Renal cortex interstitium (tissue), 11 donors: ENCODE results near the gene OPN4. TPM values are rescaled to one million over a fixed set of nuclear protein-coding genes. Genes with fewer than 3 reads are reported as not detected.
"Not testable (repeated sequence)": the region's sequence is repeated elsewhere in the genome, so short reads cannot be mapped to it uniquely, and the experiment has no call there.

Experiments used
- DNase-seq, 11 donors: peaks; one replicate each; pipeline ENCODE4 v3.0.0-alpha.2; 2013; ENCODE audit warnings: low read depth in 9 of 11, low spot score in 4 of 11; ENCODE audit errors: extremely low read depth in 1 of 11
- polyA plus RNA-seq, 3 donors: library from polyadenylated mRNA; unstranded; fragments of 120-200 nt; gene quantifications; one replicate each; pipeline ENCODE4 v1.2.1, GENCODE V29; 2013; ENCODE audit not compliant: insufficient read length in 3 of 3

Gene OPN4
- polyA plus RNA-seq, 3 donors = not detected

DNA sequence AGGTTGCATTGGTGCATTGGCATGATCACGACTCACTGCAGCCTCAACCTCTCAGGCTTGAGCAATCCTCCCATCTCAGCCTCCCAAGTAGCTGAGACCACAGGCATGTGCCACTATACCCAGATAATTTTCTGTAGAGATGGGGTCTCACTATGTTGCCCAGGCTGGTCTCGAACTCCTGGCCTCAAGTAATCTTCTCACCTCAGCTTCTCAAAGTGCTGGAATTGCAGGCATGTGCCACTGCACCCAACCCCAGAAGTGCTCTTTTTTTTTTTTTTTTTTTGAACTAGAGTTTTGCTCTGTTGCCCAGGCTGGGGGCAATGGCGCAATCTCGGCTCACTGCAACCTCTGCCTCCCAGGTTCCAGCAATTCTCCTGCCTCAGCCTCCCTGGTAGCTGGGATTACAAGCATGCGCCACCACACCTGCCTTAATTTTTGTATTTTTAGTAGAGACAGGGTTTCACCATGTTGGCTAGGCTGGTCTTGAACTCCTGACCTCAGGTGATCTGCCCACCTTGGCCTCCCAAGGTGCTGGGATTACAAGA, 8.7 kb upstream of the OPN4 start:
- DNase-seq = not testable (repeated sequence)

DNA sequence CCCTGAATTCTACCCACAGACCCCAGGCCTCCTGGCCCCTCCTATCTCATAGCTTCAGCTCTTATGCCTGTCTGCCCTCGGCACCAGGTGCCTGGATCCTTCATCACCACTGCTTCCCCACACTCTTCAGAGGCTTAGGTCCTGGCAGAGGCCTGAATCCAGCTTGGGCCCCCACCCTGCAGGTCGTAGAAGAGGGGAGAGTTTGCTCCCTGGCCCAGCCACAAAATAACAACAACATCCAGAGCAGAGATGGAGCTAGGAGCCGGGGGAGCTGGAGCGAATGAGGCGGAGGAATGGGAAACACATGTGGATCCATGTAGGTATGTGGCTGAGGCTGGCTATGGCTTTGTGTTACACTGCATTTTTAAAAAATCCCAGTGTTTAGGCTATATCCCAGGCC, 7.8 kb upstream of the OPN4 start:
- DNase-seq = no peak

DNA sequence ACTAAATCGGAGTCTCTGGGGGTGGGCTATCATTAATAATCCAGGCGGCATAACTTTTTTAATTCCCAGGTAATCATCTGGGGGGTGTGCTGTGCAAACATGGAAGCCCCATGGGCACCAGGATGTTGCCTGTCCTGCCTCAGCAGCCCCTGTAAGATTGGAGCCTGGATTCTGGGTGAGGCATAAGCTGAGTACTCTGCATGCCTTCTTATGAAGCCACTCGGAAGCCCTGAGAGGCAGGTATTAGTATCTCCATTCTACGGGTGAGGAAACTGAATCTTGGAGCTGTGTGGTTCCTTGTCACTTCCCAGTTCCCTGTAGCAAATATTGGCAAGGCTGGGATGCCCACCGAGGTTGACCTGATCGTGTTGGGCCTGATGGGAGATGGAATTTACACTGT, 7.4 kb upstream of the OPN4 start:
- no peak for DNase-seq

- no peak for DNase-seq
Observed at GRCh38 chr10:86647773-86648703, 6.3 kb upstream of the OPN4 start.

DNA sequence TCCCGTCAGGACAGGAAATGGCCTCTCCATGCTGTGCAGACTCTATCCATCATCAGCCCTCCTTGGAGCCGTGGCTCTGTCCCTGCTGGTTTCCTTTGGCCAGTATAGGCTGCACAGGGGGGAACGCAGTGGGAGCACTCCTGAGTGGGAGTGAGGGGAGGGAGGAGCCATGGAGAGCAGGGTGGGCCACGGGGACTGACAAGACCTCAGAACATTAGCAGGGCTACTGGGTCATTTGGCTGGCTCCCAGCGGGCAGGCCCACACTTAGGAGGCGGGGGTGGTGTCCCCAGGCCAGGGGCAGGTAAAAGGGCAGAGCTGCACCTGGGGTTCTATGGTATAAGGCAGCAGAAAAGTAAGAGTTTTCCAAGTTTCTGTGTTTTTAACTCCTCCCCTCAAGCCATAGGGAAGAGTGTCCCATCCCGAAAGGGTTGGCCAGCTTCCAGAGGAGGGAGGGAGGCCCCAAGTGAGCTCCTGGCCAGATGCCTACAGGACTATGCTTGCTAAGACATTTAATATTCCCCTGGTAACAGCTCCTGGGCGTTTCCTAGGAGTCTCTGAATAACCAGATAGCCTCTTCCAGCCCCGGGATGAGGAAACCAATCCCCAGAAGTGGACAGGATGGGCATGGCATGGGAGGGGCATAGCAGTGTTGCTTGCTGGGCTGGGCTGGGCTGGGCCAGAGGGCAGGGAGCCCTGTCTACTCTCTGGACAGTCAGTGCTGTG, 5.5 kb upstream of the OPN4 start:
- peak in 2 of 11 donors; percentile 59 to 68 for DNase-seq

GRCh38 chr10:86649471-86650150, 4.7 kb upstream of the OPN4 start:
- DNase-seq = no peak

DNA sequence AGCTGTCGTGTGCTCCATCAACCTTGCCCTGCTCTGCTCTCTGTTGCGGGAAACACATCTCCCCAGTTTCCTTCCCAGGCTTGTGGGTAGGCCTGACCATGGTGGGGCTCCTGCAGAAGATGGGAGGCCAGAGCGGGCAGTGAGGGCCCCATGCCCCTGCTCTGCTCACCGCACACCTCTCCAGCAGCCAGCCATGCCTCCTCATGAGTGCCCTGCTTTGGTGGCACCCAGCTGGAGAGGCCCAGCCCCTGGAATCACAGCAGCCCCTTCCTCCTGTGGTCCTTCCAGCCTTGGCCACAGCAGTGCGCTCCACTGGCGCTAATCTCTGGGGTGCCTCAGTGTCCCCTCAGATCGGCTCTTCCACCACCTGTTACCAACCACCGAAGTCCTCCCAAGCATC, 4.2 kb upstream of the OPN4 start:
- DNase-seq = no peak

DNA sequence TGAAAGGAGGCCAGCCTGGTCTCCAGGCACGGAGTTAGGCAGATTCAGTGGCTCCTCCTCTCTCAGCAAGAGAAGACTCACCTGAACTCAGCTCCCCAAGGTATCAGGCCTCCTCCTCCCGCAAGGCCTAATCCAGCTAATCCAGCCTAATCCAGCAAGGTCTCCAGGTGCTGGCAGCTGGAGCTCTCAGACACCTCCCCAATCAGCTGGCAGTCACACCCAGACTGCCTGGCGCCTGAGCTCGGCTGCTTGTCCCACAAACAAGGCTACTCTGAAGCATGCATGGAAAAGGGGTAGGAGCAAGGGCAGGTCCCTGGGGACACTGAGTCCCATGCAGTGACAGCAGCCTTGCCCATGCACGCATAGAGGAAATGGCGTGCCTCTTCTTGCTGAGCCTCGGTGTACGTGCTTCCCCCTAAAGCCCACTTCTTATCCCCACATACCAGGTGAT, 3.3 kb upstream of the OPN4 start:
- no peak for DNase-seq

DNA sequence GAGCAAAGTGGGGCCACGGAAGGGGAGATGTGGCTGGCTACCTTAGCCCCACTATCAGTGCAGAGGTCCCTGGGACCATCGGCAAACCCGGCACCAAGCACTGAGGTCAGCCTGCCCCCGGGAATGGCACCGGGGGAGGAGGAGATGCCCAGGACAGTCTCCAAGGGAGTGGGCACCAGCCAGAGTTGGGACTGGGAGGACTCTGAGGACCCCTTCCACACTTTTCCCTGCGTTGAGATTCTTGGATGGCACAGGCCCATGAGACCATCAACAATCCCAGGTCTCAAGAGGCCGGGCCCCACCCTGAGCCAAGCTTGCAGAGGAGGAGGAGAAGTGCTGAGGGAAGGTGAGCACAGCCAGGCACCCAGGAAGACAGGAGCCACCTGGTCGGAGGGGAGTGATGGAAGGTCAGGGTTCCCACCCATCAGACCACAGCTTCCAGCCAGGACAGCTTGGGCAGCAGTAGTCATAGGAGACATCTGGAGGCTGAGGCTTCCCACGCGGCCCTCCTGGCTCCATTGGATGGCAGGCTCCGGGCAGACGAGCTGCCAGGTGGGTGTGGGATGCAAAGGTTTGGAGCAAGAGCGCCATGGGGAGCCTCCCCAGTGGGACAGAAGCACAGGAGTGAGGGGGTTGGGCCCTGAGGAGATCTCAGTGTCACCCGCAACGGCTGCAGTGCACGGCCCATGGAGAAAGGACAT, 2.6 kb upstream of the OPN4 start:
- no peak for DNase-seq

GRCh38 chr10:86652361-86653202, 1.8 kb upstream of the OPN4 start:
- DNase-seq = no peak

GRCh38 chr10:86653379-86653778, 968 bp upstream of the OPN4 start:
- no peak for DNase-seq

DNA sequence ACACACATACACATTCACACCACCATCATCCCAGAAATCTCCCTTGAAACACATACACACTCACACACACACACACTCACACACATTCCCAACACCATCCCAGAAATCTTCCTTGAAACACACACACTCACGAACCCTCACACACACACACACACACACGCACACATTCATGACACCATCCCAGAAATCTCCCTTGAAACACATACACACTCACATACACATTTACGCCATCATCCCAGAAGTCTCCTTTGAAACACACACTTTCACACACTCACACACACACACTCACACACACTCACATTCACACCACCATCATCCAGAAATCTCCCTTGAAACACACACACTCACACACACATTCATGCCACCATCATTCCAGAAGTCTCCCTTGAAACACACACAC, 360 bp upstream of the OPN4 start:
- no peak for DNase-seq

- no peak for DNase-seq
Observed at GRCh38 chr10:86655173-86655540, 810 bp downstream of the OPN4 start.

DNA sequence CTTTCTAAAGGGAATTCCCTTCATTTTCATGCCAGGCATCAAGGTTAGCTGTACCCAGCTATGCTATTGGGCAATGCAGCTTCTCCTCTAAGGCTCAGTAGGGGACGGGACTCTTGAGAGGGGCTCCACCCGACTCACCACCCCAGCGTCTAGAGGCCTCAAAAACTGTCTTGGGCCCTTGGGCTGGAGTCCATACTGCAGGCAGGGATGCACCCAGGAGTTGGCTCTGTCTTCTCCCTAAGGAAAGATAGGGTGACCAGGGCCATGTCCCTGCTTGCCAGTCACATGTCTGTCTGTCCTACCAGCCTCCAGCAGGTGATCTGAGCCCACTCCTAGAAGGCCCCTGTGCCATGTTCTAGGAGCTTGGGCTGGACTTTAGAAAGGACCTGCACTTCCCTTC, 1.2 kb downstream of the OPN4 start:
- no peak for DNase-seq

- DNase-seq = no peak
Observed at GRCh38 chr10:86657011-86657395, 2.7 kb downstream of the OPN4 start.

DNA sequence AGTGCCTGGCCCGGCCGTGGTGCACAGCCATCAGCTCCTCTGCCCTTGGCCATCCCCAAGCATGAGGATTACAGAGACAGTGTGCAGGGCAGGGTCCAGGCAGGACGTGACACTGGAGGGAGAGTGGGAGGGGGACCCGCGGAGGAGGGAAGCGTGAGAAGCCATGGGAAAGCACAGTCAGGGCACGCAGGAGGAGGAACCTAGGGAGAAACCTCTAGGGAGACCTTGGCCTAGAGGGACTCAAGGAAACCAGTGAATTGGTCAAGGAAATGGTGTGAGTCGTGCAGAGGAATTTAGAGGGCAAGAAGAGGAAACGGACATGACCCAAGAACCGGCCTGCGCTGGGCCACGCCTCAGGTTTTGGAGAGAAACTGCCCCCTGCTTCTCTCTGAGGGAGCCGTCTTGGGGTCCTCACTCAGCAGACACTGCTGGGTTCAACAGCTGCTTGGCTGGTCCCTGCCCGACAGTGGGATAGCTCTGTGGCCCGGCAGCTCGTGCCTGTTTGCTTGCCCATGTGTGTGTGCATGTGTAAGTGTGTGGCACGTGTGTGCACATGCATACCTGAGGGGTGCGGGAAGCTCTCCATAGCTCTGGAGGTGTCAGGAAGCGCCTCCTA, 3.2 kb downstream of the OPN4 start:
- DNase-seq = no peak

- no peak for DNase-seq
Observed at GRCh38 chr10:86658261-86658741, 4.0 kb downstream of the OPN4 start.

DNA sequence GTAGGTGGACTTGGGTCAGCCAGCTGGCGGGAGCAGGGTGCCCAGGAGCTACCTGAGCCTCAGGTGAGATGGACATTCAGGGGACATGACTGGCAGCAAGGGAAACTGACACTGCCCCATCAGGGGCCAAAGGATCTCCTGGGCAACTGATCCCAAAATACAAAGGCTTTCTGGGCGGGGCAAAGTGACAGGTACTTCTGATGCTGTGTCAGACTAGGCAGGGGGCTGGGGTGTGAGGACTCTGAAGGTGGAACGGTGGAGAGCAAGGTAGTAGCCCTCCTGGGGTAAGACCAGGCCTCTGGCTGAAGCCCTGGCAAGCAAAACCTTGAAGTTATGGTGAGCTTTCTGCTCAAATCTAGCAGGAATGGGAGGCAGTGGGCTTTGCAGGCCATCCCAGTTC, 4.4 kb downstream of the OPN4 start:
- no peak for DNase-seq
